ENCODE data around the gene SGPP2. TPM values are rescaled to one million over a fixed set of nuclear protein-coding genes. Genes with fewer than 3 reads are reported as not detected.

Gene SGPP2
- total RNA-seq, 1 experiment from 2014 or later: not detected

DNA sequence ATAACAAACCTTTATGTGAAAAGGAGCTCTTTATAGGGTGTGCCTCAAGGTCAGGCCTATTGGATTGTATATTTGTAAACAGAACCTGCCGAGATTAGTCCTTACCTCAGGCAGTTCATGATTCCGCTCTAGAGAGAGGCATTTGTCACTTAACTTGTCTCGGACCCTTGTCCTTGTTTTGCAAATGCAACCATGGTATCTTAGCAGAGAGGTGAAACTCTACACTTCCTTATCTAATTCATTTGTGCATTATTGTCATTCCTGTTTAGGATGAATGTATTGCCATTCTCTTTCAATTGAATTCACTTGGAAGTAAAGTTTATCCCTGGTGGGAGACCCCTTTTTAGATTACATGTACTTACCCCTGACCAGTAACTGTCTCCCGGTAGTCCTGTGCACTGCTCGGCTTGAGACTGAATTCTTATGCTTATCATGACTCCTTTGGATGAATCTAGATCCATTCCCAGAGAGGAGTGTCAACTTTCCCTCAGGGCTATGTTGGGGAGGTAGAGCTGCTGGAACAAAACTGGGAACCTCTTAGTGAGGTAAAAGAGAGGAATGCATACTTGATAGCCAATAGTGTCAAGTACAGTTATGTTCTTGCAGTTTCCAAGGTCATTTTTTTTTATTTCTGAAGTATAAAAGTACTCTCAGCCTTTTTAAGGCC lies 46.6 kb downstream of the SGPP2 start:
- DNase-seq (ENCODE audit: low read depth): no peak

GRCh38 chr2:222477962-222478608 lies 53.7 kb downstream of the SGPP2 start:
- no peak for DNase-seq (ENCODE audit: low read depth)

DNA sequence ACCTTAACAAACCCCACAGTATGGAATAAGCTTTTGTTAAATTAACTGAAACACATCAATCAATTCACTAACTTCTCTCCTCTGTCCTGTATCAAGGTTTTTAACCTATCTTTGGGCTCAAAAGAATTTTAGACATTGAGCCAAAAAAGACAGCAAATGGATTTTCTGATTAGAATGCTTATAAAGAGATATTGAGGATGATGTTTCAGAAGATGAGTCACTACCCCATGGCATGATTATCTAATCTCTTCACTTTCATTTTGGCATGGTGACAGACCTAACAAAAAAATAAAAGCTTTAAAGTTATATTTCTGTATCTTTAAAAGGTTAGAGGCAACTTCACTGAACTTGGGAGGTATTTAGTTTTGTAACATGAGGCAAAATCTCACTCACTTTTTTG lies 55.5 kb downstream of the SGPP2 start:
- DNase-seq (ENCODE audit: low read depth): peak; percentile 52

GRCh38 chr2:222480497-222480896 lies 56.2 kb downstream of the SGPP2 start:
- no peak for DNase-seq (ENCODE audit: low read depth)

DNA sequence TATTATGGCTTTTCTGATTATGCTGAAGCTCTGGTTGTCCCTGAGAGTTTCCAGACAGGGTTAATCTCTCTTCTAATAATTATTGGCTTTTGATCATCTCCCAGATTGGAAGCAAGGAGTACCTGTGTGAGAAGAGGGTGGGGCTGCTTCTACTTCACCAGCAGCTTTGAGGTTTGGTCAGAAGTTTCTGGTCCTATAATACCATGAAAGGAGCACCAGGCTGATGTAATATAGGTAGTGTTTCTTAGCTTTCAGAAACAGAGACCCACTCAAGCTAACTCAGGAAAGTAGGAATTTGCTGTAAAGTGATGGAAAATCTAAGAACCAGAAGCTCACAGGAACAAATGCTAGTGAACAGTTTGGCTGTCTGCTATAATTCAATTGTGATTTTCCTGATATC lies 57.6 kb downstream of the SGPP2 start:
- DNase-seq (ENCODE audit: low read depth): no peak

DNA sequence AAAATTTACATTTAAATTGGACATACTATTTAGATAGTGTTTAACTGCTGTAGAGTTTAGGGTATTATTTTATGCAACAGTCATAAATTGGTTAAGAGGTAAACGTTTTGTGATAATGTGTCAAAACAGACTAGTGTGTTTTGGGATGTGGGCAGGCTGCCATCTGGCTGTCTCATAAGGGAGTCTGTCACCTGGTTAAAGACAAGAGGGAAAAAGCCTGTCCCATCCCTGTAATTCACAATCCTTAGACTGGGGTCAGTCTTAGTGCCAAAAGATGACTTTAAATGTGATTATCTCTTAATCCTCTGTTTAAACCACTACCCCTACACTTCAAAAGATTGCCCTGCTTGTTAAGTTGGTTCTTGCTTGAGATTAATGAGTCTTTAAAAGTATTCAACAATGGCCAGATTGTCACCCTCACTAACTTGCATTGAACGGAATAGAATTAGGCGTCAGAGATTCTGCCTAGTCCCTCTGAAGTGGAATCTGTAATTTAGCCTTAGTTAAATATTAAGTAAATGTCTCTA lies 59.2 kb downstream of the SGPP2 start:
- peak; percentile 35 for DNase-seq (ENCODE audit: low read depth)

GRCh38 chr2:222485367-222486211 lies 61.2 kb downstream of the SGPP2 start:
- DNase-seq (ENCODE audit: low read depth): no peak

- no peak for DNase-seq (ENCODE audit: low read depth)
Observed at GRCh38 chr2:222490131-222490530, 65.8 kb downstream of the SGPP2 start.

DNA sequence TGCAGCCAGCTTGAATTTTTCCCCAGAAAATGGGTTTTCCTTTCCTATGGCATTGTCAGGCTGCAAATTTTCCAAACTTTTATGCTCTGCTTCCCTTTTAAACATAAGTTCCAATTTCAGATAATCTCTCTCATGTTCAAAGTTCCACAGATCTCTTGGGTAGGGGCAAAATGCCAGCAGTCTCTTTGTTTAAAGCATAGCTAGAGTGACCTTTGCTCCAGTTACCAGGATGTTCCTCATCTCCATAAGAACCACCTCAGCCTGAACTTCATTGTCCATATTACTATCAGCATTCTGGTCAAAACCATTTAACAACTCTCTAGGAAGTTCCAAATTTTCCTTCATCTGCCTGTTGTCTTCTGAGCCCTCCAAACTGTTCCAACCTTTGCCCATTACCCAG lies 68.3 kb downstream of the SGPP2 start:
- no peak for DNase-seq (ENCODE audit: low read depth)

- DNase-seq (ENCODE audit: low read depth): no peak
Observed at GRCh38 chr2:222494104-222494739, 69.9 kb downstream of the SGPP2 start.

- no peak for DNase-seq (ENCODE audit: low read depth)
Observed at GRCh38 chr2:222495388-222495787, 71.0 kb downstream of the SGPP2 start.

DNA sequence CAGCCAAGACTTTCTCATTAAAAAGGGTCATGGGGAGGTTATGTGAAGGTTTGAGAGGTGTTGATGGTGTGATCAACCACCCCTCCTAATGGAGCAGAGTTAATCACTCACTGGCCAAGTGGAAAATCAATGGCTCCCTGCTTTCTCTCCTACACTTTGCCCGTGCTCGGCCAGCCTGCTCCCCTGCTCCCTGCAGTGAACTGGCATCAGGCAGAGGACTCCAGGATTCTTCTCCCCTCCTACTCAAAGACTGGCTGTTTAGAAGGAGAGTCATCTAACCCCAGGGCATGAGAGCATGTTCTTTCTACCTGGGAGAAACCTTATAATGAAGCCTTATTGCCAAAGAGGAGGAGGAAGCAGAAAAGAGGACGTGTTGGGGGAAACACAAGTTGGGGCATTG lies 74.9 kb downstream of the SGPP2 start:
- DNase-seq (ENCODE audit: low read depth): no peak

DNA sequence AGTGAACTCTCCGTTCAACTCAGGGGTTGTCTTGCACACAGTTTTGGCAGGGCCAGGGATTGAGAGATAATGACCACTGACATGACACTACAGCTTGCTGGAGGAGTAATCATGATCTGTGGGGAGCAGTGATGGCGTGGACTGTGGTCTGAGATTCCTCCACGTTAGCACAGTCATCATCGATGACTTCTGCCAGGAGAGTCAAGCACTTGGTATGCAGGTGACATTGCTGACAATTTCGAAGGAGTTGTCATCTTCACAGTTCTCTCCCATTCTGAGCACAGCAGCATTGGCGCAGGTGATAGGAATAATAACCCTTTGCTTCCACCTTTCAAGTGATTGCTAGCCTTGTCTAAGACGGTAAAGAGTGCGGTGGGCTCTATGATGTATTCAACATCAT lies 79.8 kb downstream of the SGPP2 start:
- no peak for DNase-seq (ENCODE audit: low read depth)

GRCh38 chr2:222504719-222505118 lies 80.4 kb downstream of the SGPP2 start:
- DNase-seq (ENCODE audit: low read depth): no peak

DNA sequence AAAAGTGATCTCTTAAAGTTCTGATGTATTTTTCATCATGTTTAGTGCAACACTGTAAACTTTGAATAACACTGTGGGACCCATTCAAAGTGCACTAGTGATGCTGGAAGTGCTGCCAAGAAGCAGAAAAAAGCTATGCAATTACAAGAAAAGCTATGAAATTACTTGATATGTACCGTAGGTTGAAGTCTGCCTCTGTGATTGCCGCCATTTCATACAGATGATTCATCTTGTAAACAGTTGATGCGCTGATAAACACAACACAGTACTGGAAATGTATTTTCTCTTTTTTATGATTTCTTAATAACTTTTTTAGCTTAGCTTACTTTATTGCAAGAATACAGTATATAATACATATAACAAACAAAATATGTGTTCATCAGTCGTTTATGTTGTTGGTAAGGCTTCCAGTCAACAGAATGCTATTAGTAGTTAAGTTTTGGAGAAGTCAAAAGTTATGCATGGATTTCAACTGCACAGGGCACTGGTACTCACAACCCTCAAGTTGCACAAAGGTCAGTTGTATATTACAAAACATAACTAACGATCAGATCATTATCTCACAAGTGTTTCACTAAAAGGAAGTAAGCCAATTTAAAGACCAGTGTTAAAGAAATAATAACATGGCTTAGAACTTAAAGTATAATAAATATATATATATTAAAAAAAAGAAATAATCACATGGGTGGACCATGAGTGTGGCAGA lies 82.0 kb downstream of the SGPP2 start:
- no peak for DNase-seq (ENCODE audit: low read depth)

DNA sequence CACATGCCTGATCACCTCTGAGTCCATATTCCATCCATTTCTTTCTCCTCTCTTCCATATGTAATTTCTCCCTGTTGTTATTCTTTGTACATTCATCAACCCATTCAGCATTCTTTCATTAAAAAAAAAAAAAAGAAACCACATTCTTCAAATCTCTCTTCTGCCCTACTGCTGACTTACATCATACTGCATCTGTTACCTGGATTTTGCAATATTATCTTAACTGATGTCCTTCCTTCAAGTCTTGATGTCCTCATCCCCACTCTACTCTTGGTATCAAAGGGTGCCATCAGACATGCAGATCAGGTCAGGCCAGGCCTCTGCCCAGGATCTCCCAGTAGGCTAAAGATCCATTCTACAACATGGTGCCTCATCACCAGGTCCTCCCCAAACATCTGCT lies 90.6 kb downstream of the SGPP2 start:
- no peak for DNase-seq (ENCODE audit: low read depth)

GRCh38 chr2:222518570-222519381 lies 94.4 kb downstream of the SGPP2 start:
- DNase-seq (ENCODE audit: low read depth): peak; percentile 50

GRCh38 chr2:222521099-222521498 lies 96.8 kb downstream of the SGPP2 start:
- no peak for DNase-seq (ENCODE audit: low read depth)

DNA sequence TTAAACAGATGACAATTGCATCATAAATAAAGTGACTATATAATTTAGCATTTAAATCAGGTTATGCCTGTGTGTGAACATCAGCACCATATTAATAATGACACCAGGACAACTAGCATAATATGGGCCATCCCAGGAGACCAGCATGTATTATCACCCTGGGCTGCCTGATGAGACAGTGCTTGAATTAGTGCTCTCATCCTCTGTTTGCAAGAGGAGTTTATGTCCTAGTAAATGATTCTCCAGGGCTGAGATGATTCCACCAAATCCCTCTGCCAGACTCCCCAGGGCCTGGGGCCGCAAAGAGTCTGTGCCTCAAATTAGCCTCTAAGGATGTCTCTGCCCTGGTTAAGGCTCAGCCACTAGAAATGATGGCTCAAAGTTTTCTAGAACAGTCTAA lies 97.7 kb downstream of the SGPP2 start:
- no peak for DNase-seq (ENCODE audit: low read depth)

- DNase-seq (ENCODE audit: low read depth): no peak
Observed at GRCh38 chr2:222523783-222524544, 99.6 kb downstream of the SGPP2 start.

Measured in RPMI7951 (cell line).